Activated naive CD4-positive, alpha-beta T cell treated with anti-CD3 and anti-CD28 coated beads, Interleukin-2, amount 50 U/mL, for 72 hours (primary cell): ENCODE data around the gene ZNF697. TPM values are rescaled to one million over a fixed set of nuclear protein-coding genes. Genes with fewer than 3 reads are reported as not detected.

Experiments used
- ATAC-seq, 2 donors: fragments of 150-1000 bp; cut with Tn5 transposase; 2 replicates each; pipeline ENCODE4 v1.10.0; 2021; ENCODE audit warnings: mild to moderate bottlenecking in 2 of 2, moderate library complexity in 2 of 2
- DNase-seq, 2 donors: peaks; one replicate each; pipeline ENCODE4 v3.0.0; 2021 to 2022; ENCODE audit warnings: low spot score in 2 of 2
- H3K27ac Mint-ChIP-seq, 2 donors: one replicate each; pipeline ENCODE4 v1.8.0; 2022; ENCODE audit warnings: mild to moderate bottlenecking in 2 of 2, mixed read lengths in 2 of 2
- H3K36me3 Mint-ChIP-seq, 2 donors: one replicate each; pipeline ENCODE4 v1.8.0; 2022; ENCODE audit warnings: mixed read lengths in 2 of 2
- H3K9me3 Mint-ChIP-seq, 2 donors: one replicate each; pipeline ENCODE4 v1.8.0; 2022; ENCODE audit warnings: mixed read lengths in 2 of 2
- total RNA-seq, 2 donors: library from RNA; stranded (reverse); gene quantifications; one replicate each; pipeline ENCODE4 v1.2.3, GENCODE V29; 2022

ZNF697 gene
- total RNA-seq, 2 donors from 2014 or later, result 0.09 to 0.70 TPM

DNA sequence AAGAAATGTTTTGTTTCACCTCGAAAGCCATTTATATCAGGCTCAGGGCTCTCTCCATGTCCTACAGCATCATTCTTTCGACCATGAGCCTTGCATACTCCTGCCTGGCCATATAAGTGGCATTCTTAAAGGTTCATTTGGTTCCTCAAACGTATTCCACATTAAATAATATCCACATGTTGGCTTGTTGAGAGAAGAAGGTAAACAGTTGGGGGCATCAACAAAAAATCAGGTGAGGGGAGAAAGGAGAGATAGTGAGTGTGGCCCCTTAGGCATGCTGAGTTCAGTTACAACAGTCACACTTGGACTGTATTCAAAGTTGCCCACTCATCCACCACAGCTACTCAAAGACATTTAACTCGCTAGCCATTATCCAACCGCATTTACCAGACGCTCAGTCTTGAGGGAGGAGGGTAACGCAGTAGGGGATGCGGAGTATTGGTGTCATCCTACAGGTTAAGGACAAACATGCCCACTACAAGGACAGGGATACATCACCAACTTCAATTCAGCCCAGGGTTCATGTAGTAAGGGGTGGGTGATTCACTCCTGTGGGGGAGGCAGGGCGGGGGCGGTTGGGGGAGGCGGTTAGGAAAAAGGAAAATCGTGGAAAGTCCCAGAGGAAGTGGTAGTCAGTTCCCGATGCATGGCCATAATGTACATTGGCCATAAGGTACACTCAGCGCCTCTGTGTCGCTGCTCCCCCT lies 1.4 kb downstream of the ZNF697 start:
- H3K9me3 Mint-ChIP-seq, result peaks cover 4% of the 10 kb centered on the region in 2 donors
- no peaks in the 10 kb centered on the region for H3K36me3 Mint-ChIP-seq
- no peak for ATAC-seq
- no peak for DNase-seq
- H3K27ac Mint-ChIP-seq, result no peak overlapping the region

DNA sequence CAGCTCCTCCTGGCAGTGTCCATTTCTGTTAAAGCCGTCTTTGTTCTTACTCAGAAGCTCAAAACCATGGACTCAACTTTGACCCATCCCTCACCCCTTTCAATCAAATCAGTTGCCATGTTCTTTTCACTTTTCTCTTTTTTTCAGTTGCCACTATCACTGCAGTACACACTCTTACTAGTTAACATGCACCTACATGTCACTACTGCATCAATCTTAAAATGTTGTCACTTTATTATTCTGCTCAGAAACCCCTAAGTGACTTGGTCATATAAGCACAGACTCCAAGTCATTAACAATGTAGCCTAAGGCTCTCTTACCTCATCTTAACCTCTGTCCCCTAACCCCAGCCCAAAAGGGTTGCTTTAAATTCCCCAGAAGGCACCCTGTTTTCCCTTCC lies 9.0 kb downstream of the ZNF697 start:
- Mint-ChIP-seq H3K36me3 (no peaks in the 10 kb centered on the region), H3K9me3 (no peaks in the 10 kb centered on the region), H3K27ac (no peak overlapping the region)
- no peak for ATAC-seq
- no peak for DNase-seq

GRCh38 chr1:119637710-119638109 lies 10.4 kb downstream of the ZNF697 start:
- Mint-ChIP-seq H3K36me3 (peaks cover 0 to 3% of the 10 kb centered on the region in 2 donors), H3K27ac (no peak overlapping the region), H3K9me3 (no peaks in the 10 kb centered on the region)
- no peak for ATAC-seq
- DNase-seq, result no peak

DNA sequence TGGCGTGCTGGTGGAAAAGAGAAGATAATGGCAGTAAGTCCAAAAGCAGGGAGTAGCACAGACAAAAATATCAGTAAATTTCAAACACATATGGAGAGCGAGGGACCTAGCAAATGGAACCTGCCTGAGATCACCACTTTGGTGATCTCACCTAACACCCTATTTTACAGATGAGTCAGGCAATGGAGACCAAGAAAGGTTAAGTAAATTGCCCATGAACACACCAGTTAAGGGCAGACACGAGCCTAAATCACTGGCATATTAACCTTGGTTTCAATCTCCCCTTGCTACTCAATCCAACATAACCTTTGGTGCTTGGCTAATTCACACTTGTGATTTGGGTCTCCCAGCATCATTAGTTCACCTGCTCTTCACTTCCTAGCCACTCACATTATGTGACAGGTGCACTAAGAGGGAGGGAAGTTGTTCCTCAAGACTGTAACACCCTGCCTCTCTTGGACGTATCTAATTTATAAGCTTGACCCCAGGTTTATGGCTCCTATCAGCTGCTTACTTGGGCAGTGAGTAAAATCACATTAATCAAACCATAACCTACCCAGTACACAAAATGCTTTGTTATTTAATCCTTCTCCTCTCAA lies 11.5 kb downstream of the ZNF697 start:
- Mint-ChIP-seq H3K9me3 (no peaks in the 10 kb centered on the region), H3K36me3 (peaks cover 0 to 8% of the 10 kb centered on the region in 2 donors), H3K27ac (no peak overlapping the region)
- ATAC-seq (no peak), DNase-seq (no peak)

GRCh38 chr1:119635811-119636390 lies 12.2 kb downstream of the ZNF697 start:
- ATAC-seq, result no peak
- H3K36me3 Mint-ChIP-seq, result peaks cover 0 to 8% of the 10 kb centered on the region in 2 donors
- DNase-seq, result no peak
- H3K9me3 Mint-ChIP-seq, result no peaks in the 10 kb centered on the region
- no peak overlapping the region for H3K27ac Mint-ChIP-seq

GRCh38 chr1:119634016-119634415 lies 14.1 kb downstream of the ZNF697 start:
- ATAC-seq, result no peak
- peaks cover 0 to 8% of the 10 kb centered on the region in 2 donors for H3K36me3 Mint-ChIP-seq
- DNase-seq, result no peak
- no peaks in the 10 kb centered on the region for H3K9me3 Mint-ChIP-seq
- no peak overlapping the region for H3K27ac Mint-ChIP-seq

DNA sequence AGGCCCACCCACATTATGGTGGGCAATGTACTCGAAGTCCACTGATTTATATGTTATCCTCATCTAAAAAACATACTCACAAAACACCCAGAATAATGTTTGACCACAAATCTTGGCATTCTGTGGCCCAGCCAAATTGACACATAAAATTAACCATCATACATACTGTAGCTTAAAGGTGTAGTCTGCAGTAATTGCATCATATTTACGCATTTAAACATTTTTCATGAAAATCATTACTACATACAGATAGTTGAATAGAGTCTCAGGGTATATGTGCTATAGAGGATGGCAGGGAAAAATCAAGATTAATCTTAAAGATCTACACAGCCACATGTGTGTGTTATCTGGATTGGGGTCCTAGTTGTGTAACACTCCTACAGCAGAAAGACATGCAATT lies 14.5 kb downstream of the ZNF697 start:
- ATAC-seq, result no peak
- Mint-ChIP-seq H3K9me3 (no peaks in the 10 kb centered on the region), H3K36me3 (peaks cover 0 to 8% of the 10 kb centered on the region in 2 donors), H3K27ac (no peak overlapping the region)
- DNase-seq, result no peak

- no peaks in the 10 kb centered on the region for H3K9me3 Mint-ChIP-seq
- H3K27ac Mint-ChIP-seq, result no peak overlapping the region
- peaks cover 0 to 8% of the 10 kb centered on the region in 2 donors for H3K36me3 Mint-ChIP-seq
- DNase-seq (no peak), ATAC-seq (no peak)
Measured at GRCh38 chr1:119632841-119633240, 15.2 kb downstream of the ZNF697 start.

DNA sequence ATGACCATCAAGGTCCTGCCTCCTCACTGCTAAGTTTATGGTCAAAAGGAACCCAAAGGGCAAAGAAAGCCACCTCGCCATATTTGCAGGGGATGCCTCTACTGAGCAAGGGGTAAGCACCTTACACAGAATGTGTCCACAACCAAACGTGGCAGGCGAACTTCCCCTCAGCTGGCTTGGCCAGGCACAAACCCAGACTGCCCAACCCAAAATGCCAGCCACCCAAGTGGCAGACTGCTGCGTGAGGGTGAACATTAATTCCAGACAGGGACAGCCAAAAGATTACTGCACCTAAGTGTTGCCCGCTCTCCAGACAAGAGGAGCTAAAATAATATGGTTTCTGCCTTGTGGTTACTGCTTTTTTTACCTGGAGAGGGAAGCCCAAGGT lies 16.0 kb downstream of the ZNF697 start:
- Mint-ChIP-seq H3K27ac (no peak overlapping the region), H3K9me3 (no peaks in the 10 kb centered on the region)
- no peak for DNase-seq

GRCh38 chr1:119631433-119632102 lies 16.5 kb downstream of the ZNF697 start:
- H3K36me3 Mint-ChIP-seq, result peaks cover 0 to 8% of the 10 kb centered on the region in 2 donors
- DNase-seq (no peak), ATAC-seq (no peak)
- no peak overlapping the region for H3K27ac Mint-ChIP-seq
- no peaks in the 10 kb centered on the region for H3K9me3 Mint-ChIP-seq

More for the DNA sequence above, 16.0 kb downstream of the ZNF697 start:
- ATAC-seq, result no peak
- H3K36me3 Mint-ChIP-seq, result peaks cover 0 to 8% of the 10 kb centered on the region in 2 donors

DNA sequence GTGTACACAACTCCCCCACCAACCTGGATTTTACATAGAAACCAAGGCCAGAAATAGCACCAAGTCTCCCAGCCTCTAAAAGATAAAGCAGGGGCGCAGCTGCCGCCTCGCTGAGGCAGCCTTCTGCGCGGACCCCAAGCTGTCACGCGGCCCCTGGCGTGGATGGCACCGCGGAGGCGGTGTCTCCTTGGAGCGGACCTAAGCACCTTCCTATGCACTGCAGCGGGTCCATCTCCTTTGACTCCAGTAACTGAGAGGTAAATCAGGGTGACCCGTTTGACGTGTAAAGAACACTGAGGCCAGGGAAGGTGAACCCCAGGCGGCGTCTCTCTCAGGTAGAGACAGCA lies 17.0 kb downstream of the ZNF697 start:
- Mint-ChIP-seq H3K9me3 (no peaks in the 10 kb centered on the region), H3K27ac (no peak overlapping the region), H3K36me3 (peaks cover 0 to 8% of the 10 kb centered on the region in 2 donors)
- DNase-seq (no peak), ATAC-seq (no peak)

DNA sequence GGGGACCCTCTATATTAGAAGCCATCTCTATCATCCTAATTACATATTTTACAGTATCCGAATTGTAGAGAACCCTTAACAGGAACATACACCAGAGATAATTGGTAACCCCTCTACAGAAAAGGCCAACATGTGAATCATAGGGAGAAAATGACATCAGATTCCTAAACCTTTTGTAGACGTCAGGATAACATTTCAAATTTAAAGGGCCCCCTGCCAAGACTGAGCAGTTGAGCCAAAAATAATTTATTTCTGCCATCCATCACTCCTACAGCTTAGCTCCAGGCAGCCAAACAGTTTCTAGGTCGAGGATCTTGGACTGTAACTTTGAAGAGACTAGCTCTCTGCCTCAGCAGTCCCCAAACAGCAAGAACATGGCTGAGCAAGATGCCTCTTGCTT lies 21.2 kb downstream of the ZNF697 start:
- peaks cover 0 to 4% of the 10 kb centered on the region in 2 donors for H3K36me3 Mint-ChIP-seq
- H3K27ac Mint-ChIP-seq, result no peak overlapping the region
- no peaks in the 10 kb centered on the region for H3K9me3 Mint-ChIP-seq
- ATAC-seq (no peak), DNase-seq (no peak)

GRCh38 chr1:119626011-119626545 lies 22.0 kb downstream of the ZNF697 start:
- no peak overlapping the region for H3K27ac Mint-ChIP-seq
- DNase-seq, result no peak
- H3K36me3 Mint-ChIP-seq, result peaks cover 0 to 4% of the 10 kb centered on the region in 2 donors
- ATAC-seq, result no peak
- no peaks in the 10 kb centered on the region for H3K9me3 Mint-ChIP-seq

GRCh38 chr1:119623678-119624077 lies 24.4 kb downstream of the ZNF697 start:
- H3K27ac Mint-ChIP-seq, result no peak overlapping the region
- DNase-seq, result no peak
- no peaks in the 10 kb centered on the region for H3K9me3 Mint-ChIP-seq
- peaks cover 0 to 4% of the 10 kb centered on the region in 2 donors for H3K36me3 Mint-ChIP-seq
- no peak for ATAC-seq

GRCh38 chr1:119623193-119623515 lies 24.9 kb downstream of the ZNF697 start:
- Mint-ChIP-seq H3K36me3 (peaks cover 0 to 4% of the 10 kb centered on the region in 2 donors), H3K9me3 (no peaks in the 10 kb centered on the region), H3K27ac (no peak overlapping the region)
- ATAC-seq (no peak), DNase-seq (no peak)

GRCh38 chr1:119622311-119623192 lies 25.5 kb downstream of the ZNF697 start:
- ATAC-seq (no peak), DNase-seq (no peak)
- Mint-ChIP-seq H3K36me3 (peaks cover 0 to 4% of the 10 kb centered on the region in 2 donors), H3K9me3 (no peaks in the 10 kb centered on the region), H3K27ac (no peak overlapping the region)
